Measurements from ENCODE around the gene NDUFA7.
A peak's percentile ranks its signal among the peaks of the same experiment; 100 is the strongest.
"Not testable (repeated sequence)": the region's sequence is repeated elsewhere in the genome, so short reads cannot be mapped to it uniquely, and the experiment has no call there.

The NDUFA7 gene

GRCh38 chr19:8319807-8320520 lies 1.2 kb downstream of the NDUFA7 start:
- no peak for DNase-seq (ENCODE audit: low read depth)

- DNase-seq (ENCODE audit: low read depth) = not testable (repeated sequence)
These were observed 2.3 kb downstream of the NDUFA7 start for GRCh38 chr19:8318835-8319234.

- no peak for DNase-seq (ENCODE audit: low read depth)
These were observed 4.6 kb downstream of the NDUFA7 start for GRCh38 chr19:8316351-8317125.

GRCh38 chr19:8314981-8315640 lies 6.1 kb downstream of the NDUFA7 start:
- DNase-seq (ENCODE audit: low read depth) = not testable (repeated sequence)

- no peak for DNase-seq (ENCODE audit: low read depth)
These were observed 9.5 kb downstream of the NDUFA7 start for GRCh38 chr19:8311461-8312260.

GRCh38 chr19:8310342-8311055 lies 10.7 kb downstream of the NDUFA7 start:
- DNase-seq (ENCODE audit: low read depth) = no peak

- DNase-seq (ENCODE audit: low read depth) = no peak
These were observed 12.3 kb downstream of the NDUFA7 start for GRCh38 chr19:8308891-8309291.

- DNase-seq (ENCODE audit: low read depth) = peak; percentile 81
These were observed 13.0 kb downstream of the NDUFA7 start, which contains the start of gene CD320 for GRCh38 chr19:8307965-8308866. TSS of gene CD320 (minus strand) at chr19:8308358. CDS start at chr19:8308290, 68 bp downstream.

- DNase-seq (ENCODE audit: low read depth) = no peak
These were observed 13.7 kb downstream of the NDUFA7 start for GRCh38 chr19:8307400-8307964.

- DNase-seq (ENCODE audit: low read depth) = no peak
These were observed 14.7 kb downstream of the NDUFA7 start for GRCh38 chr19:8306235-8307054.

- DNase-seq (ENCODE audit: low read depth) = no peak
These were observed 15.4 kb downstream of the NDUFA7 start for GRCh38 chr19:8305798-8306197.

- DNase-seq (ENCODE audit: low read depth) = peak; percentile 16
These were observed 16.1 kb downstream of the NDUFA7 start for GRCh38 chr19:8304841-8305621.

- DNase-seq (ENCODE audit: low read depth) = no peak
These were observed 18.4 kb downstream of the NDUFA7 start for GRCh38 chr19:8302734-8303133.

GRCh38 chr19:8302357-8302691 lies 18.9 kb downstream of the NDUFA7 start:
- DNase-seq (ENCODE audit: low read depth) = no peak

- DNase-seq (ENCODE audit: low read depth) = not testable (repeated sequence)
These were observed 29.8 kb downstream of the NDUFA7 start for GRCh38 chr19:8291337-8291736.

- DNase-seq (ENCODE audit: low read depth) = not testable (repeated sequence)
These were observed 44.7 kb downstream of the NDUFA7 start for GRCh38 chr19:8276508-8276907.

GRCh38 chr19:8269724-8270123 lies 51.5 kb downstream of the NDUFA7 start:
- no peak for DNase-seq (ENCODE audit: low read depth)

GRCh38 chr19:8265872-8266271 lies 55.3 kb downstream of the NDUFA7 start:
- DNase-seq (ENCODE audit: low read depth) = no peak

Data from activated T-cell treated with anti-CD3 and anti-CD28 coated beads for 24 hours (primary cell).